Retinal pigment epithelial cell (primary cell): ENCODE results near the gene CYREN.

ENCODE experiments used
- DNase-seq: peaks from one replicate; pipeline ENCODE4 v3.0.0-alpha.2; 2010; ENCODE audit warnings: low read depth
- H3K4me3 ChIP-seq: 2 replicates; pipeline ENCODE4 v1.5.1; 2011; ENCODE audit warnings: mild to moderate bottlenecking, low read length, control low read depth, moderate library complexity
- TF ChIP-seq, protein P1 (sequence below): conservative IDR thresholded peaks from 2 replicates; pipeline ENCODE4 v1.5.1; 2011; ENCODE audit warnings: low read depth, low read length, control low read depth, inconsistent platforms

CYREN gene

GRCh38 chr7:135164357-135165061, 6.0 kb downstream of the CYREN start:
- no peak for DNase-seq
- H3K4me3 ChIP-seq, result no peak overlapping the region
- TF ChIP-seq, protein P1, sequence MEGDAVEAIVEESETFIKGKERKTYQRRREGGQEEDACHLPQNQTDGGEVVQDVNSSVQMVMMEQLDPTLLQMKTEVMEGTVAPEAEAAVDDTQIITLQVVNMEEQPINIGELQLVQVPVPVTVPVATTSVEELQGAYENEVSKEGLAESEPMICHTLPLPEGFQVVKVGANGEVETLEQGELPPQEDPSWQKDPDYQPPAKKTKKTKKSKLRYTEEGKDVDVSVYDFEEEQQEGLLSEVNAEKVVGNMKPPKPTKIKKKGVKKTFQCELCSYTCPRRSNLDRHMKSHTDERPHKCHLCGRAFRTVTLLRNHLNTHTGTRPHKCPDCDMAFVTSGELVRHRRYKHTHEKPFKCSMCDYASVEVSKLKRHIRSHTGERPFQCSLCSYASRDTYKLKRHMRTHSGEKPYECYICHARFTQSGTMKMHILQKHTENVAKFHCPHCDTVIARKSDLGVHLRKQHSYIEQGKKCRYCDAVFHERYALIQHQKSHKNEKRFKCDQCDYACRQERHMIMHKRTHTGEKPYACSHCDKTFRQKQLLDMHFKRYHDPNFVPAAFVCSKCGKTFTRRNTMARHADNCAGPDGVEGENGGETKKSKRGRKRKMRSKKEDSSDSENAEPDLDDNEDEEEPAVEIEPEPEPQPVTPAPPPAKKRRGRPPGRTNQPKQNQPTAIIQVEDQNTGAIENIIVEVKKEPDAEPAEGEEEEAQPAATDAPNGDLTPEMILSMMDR, result no peak

- H3K4me3 ChIP-seq, result no peak overlapping the region
- TF ChIP-seq, protein P1, result no peak
- DNase-seq, result no peak
These were observed 8.0 kb downstream of the CYREN start for GRCh38 chr7:135162382-135163001.

GRCh38 chr7:135161669-135162068, 8.8 kb downstream of the CYREN start:
- TF ChIP-seq, protein P1, result no peak
- H3K4me3 ChIP-seq, result no peak overlapping the region
- no peak for DNase-seq

DNA sequence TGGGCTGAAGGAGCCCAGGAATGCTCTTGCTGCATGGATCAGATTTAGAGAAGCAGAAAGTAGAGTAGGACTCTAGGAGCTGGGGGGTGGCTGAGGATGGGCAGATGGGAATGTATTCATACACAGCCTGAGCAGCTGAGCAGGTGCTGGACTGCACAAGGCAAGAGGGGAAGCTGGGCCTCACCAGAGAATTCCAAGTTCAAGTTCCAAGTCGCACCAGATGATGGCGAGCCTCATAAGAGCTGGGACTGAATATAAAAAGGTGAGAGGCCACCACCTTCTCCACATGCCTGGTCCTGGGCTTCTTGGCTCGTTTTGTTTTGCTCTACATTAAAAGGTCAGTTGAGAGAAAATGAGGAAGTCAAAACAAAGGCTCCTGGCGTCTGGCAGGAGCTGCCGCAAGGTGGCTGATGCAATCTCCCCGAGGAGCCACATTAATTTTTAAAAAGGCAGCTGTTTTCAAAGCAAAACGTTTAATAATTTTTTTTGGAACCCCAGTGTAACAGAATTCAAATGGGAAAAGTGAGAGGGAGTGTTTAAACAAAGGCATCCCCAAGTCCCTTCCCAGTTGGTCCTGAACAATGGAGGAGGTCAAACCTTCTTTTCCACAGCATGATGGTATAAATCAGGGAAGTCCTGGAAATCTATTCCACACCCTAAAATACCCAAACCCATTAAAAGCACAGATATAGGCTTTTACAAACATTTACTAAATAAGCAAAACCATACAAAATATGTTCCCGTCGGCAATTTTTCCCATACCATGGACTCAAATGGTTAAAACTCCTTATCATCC, 9.5 kb downstream of the CYREN start:
- no peak for DNase-seq
- TF ChIP-seq, protein P1, result no peak
- H3K4me3 ChIP-seq, result no peak overlapping the region

- no peak overlapping the region for H3K4me3 ChIP-seq
- DNase-seq, result no peak
These were observed 10.2 kb downstream of the CYREN start for GRCh38 chr7:135160098-135160857.

DNA sequence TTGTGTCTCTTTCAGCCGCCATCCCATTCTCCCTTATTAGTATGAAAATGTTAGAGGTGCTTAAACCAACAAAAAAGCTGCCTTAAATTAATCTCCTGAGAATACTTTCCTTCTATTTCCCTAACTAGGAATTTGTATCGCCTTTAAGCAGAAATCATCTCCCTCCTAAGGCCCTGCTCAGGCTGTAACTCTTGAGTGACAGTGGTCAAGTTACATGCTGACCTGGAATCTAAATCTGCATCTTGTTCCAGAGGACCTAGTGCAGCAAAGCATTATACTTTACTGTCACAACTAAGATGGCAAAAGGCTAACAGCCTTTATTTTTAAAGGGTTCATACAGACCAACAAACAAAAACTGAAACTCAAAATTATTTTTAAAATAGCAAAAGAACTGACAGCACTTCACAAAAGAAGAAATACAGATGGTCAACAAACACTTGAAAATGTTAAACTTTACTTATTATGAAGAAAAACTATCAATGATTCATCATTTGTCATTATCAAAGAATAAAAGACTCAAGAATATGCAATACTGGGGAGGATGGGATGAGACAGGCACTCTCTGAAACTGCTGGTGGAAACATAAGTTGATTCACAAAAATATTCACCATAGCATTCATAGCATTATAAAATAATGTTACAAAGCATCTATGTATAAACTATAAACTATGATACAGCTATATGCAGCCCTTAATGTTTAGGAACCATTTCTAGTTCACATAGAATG, 11.0 kb downstream of the CYREN start:
- no peak overlapping the region for H3K4me3 ChIP-seq
- no peak for DNase-seq
- TF ChIP-seq, protein P1, result no peak

More at GRCh38 chr7:135160098-135160857, 10.2 kb downstream of the CYREN start:
- TF ChIP-seq, protein P1, result no peak
